SU-DHL-6 (cell line): ENCODE results near the gene GMEB2.

ENCODE experiments used
- H2AFZ ChIP-seq: fragments of 200-600 bp; sonication (generic); 2 replicates; pipeline ENCODE4 v1.6.1; 2014; ENCODE audit warnings: low read depth, mild to moderate bottlenecking, moderate library complexity, mixed read lengths, antibody characterized with exemption, low read length; ENCODE audit not compliant: severe bottlenecking
- H3F3A ChIP-seq: fragments of 200-600 bp; shearing (Covaris generic); 2 replicates; pipeline ENCODE4 v1.6.0; 2016; ENCODE audit warnings: antibody characterized with exemption, mild to moderate bottlenecking; ENCODE audit not compliant: insufficient read depth
- H3K27ac ChIP-seq: fragments of 200-600 bp; sonication (generic); 2 replicates; pipeline ENCODE4 v1.5.1; 2016; ENCODE audit warnings: low read depth, mild to moderate bottlenecking, low read length, moderate library complexity, mixed read lengths
- H3K27me3 ChIP-seq: fragments of 200-600 bp; sonication (generic), shearing (Covaris generic); 2 replicates; pipeline ENCODE4 v1.6.0; 2014; ENCODE audit warnings: mild to moderate bottlenecking, low read length
- H3K36me3 ChIP-seq: fragments of 200-600 bp; sonication (generic); 2 replicates; pipeline ENCODE4 v1.6.1; 2014; ENCODE audit warnings: mild to moderate bottlenecking, low read length, mixed read lengths
- H3K4me2 ChIP-seq: fragments of 300-600, 200-600 bp; shearing (Covaris generic), sonication (generic); 2 replicates; pipeline ENCODE4 v1.6.0; 2014; ENCODE audit warnings: low read length, low read depth, mild to moderate bottlenecking; ENCODE audit not compliant: poor library complexity, severe bottlenecking
- H3K4me3 ChIP-seq: fragments of 200-600 bp; sonication (generic); 2 replicates; pipeline ENCODE4 v1.5.1; 2014; ENCODE audit warnings: antibody characterized with exemption, low read length, mild to moderate bottlenecking, mixed read lengths; ENCODE audit not compliant: insufficient read depth, poor library complexity, severe bottlenecking
- H3K79me2 ChIP-seq: fragments of 200-600 bp; sonication (generic); 2 replicates; pipeline ENCODE4 v1.6.1; 2014; ENCODE audit warnings: mild to moderate bottlenecking, low read length, moderate library complexity; ENCODE audit not compliant: insufficient read depth
- H3K9ac ChIP-seq: fragments of 200-600 bp; sonication (generic); 2 replicates; pipeline ENCODE4 v1.7.0; 2014; ENCODE audit warnings: mild to moderate bottlenecking, low read length
- H3K9me2 ChIP-seq: fragments of 200-600 bp; sonication (generic); replicated peaks from 2 replicates; pipeline ENCODE4 v1.6.1; 2014; ENCODE audit warnings: low read length; ENCODE audit not compliant: insufficient read depth
- H3K9me3 ChIP-seq: fragments of 200-600 bp; sonication (generic); 2 replicates; pipeline ENCODE4 v1.6.1; 2014; ENCODE audit warnings: low read length, mixed read lengths; ENCODE audit not compliant: insufficient read depth
- H4K20me1 ChIP-seq: fragments of 200-600 bp; sonication (generic); 2 replicates; pipeline ENCODE4 v1.6.1; 2014; ENCODE audit warnings: low read depth, mild to moderate bottlenecking, antibody characterized with exemption, low read length, moderate library complexity, mixed read lengths
- EZH2phosphoT487 ChIP-seq: fragments of 200-600 bp; sonication (generic), shearing (Covaris generic); conservative IDR thresholded peaks from 2 replicates; pipeline ENCODE4 v1.6.1; 2018; ENCODE audit warnings: mild to moderate bottlenecking, antibody characterized with exemption, low read length, moderate library complexity, mixed read lengths
- TF ChIP-seq, protein P1 (sequence below): fragments of 200-600 bp; sonication (generic); IDR thresholded peaks from one replicate; pipeline ENCODE4 v1.5.1; 2017; ENCODE audit warnings: antibody characterized with exemption, mild to moderate bottlenecking, low read length, moderate library complexity; ENCODE audit not compliant: insufficient read depth, poor library complexity, severe bottlenecking

GMEB2 gene

DNA sequence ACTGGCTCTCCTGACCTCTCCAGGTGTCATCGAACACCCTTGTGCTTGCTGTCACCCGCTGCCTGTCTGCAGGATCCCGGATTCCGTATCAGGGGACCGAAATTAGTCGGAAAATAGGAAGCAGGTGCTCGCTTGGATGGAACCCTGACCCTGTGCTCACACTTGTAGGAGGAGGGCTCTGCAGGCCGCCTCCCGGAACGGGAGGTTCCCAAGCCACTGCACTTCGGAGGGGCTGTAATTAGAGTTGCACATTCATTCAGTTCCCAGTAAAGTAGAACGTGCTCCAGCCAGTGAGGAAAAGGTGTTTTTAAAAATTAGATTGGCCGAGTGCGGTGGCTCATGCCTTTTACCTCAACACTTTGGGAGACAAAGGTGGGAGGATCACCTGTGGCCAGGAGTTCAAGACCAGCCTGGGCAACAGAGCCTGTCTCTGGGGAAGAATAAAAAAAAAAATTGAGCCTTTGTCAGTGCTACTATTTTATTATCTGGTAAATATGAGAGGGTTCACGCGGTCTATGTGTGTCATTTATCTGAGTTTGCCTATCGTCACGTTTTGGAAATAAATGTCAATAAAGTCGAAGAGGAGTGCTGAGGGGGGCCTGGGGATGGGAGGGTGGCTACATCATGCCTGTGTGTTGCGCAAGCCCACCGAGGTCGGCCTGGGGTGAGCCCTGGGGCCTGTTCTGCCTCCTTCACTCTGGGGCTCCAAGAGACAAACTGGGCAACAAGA lies 1.5 kb upstream of the GMEB2 start:
- peak overlapping the region; percentile 99 for H3K9ac ChIP-seq
- no peaks in the 10 kb centered on the region for H3K9me3 ChIP-seq
- H3K9me2 ChIP-seq = no peaks in the 10 kb centered on the region
- peak overlapping the region; percentile 74 for H3K4me2 ChIP-seq
- H4K20me1 ChIP-seq = no peaks in the 10 kb centered on the region
- no peaks in the 10 kb centered on the region for H3K27me3 ChIP-seq
- H3K36me3 ChIP-seq = no peaks in the 10 kb centered on the region
- H3K79me2 ChIP-seq = peaks cover 23% of the 10 kb centered on the region
- TF ChIP-seq, protein P1, sequence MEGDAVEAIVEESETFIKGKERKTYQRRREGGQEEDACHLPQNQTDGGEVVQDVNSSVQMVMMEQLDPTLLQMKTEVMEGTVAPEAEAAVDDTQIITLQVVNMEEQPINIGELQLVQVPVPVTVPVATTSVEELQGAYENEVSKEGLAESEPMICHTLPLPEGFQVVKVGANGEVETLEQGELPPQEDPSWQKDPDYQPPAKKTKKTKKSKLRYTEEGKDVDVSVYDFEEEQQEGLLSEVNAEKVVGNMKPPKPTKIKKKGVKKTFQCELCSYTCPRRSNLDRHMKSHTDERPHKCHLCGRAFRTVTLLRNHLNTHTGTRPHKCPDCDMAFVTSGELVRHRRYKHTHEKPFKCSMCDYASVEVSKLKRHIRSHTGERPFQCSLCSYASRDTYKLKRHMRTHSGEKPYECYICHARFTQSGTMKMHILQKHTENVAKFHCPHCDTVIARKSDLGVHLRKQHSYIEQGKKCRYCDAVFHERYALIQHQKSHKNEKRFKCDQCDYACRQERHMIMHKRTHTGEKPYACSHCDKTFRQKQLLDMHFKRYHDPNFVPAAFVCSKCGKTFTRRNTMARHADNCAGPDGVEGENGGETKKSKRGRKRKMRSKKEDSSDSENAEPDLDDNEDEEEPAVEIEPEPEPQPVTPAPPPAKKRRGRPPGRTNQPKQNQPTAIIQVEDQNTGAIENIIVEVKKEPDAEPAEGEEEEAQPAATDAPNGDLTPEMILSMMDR = no peak
- TF ChIP-seq EZH2phosphoT487 = no peak
- peak overlapping the region; percentile 33 for H2AFZ ChIP-seq
- H3K27ac ChIP-seq = no peak overlapping the region
- peak overlapping the region; percentile 100 for H3K4me3 ChIP-seq
- peaks cover 17% of the 10 kb centered on the region; the same call in 1 of the 2 replicates for H3F3A ChIP-seq

DNA sequence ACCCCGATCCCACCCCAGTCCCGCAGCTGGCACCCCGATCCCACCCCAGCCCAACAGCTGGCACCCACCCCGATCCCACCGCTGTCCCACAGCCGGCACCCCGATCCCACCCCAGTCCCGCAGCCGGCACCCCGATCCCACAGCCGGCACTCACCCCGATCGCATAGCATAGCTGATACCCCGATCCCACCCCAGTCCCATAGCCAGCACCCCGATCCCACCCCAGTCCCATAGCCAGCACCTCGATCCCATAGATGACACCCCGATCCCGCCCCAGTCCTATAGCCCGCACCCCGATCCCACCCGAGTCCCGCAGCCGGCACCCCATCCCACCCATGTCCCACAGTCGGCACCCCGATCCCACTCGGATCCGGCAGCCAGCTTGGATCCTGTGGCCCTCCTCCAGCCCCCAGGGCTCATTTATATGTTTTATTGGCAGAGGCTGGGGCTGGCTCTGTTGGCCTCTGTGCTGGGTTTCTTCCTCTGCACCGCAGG lies 897 bp upstream of the GMEB2 start:
- Histone ChIP-seq H3K9me3 (no peaks in the 10 kb centered on the region), H3K27me3 (no peaks in the 10 kb centered on the region), H3K79me2 (peaks cover 29% of the 10 kb centered on the region), H3K4me3 (peak overlapping the region; percentile 100), H3K36me3 (no peaks in the 10 kb centered on the region), H3F3A (peaks cover 17% of the 10 kb centered on the region; the same call in 1 of the 2 replicates), H3K4me2 (peak overlapping the region; percentile 74), H3K9me2 (no peaks in the 10 kb centered on the region), H3K9ac (peak overlapping the region; percentile 99), H4K20me1 (no peaks in the 10 kb centered on the region), H3K27ac (no peak overlapping the region), H2AFZ (peak overlapping the region; percentile 88)
- no peak for TF ChIP-seq EZH2phosphoT487
- TF ChIP-seq, protein P1 = no peak

- Histone ChIP-seq H3K9me2 (no peaks in the 10 kb centered on the region), H3K9me3 (no peaks in the 10 kb centered on the region), H4K20me1 (no peaks in the 10 kb centered on the region), H3K27ac (peak overlapping the region; percentile 82), H3K36me3 (no peaks in the 10 kb centered on the region), H3K9ac (peak overlapping the region; percentile 99), H3K4me2 (peak overlapping the region; percentile 74), H3F3A (peaks cover 17% of the 10 kb centered on the region; the same call in 1 of the 2 replicates), H2AFZ (peak overlapping the region; percentile 88), H3K79me2 (peaks cover 35% of the 10 kb centered on the region), H3K27me3 (no peaks in the 10 kb centered on the region), H3K4me3 (peak overlapping the region; percentile 100)
- no peak for TF ChIP-seq EZH2phosphoT487
- TF ChIP-seq, protein P1 = no peak
Observed at GRCh38 chr20:63627129-63627750, 339 bp upstream of the GMEB2 start.
